BLaER1 treated with 17β-estradiol and CSF1 and Interleukin-3, amounts not matched to agents 10 nM and 100 nM (cell line): ENCODE results near the gene GYS2.
"Not testable (repeated sequence)": the region's sequence is repeated elsewhere in the genome, so short reads cannot be mapped to it uniquely, and the experiment has no call there.

Experiments
- H3K27ac ChIP-seq, 11 experiments: shearing (Covaris generic); formaldehyde crosslinking; 2 replicates each; pipeline ENCODE4 v1.8.1; 2022
- H3K27me3 ChIP-seq, 11 experiments: shearing (Covaris generic); formaldehyde crosslinking; 2 replicates each; pipeline ENCODE4 v1.8.1; 2022
- H3K36me3 ChIP-seq, 11 experiments: shearing (Covaris generic); formaldehyde crosslinking; 2 replicates each; pipeline ENCODE4 v1.8.1; 2022
- H3K4me1 ChIP-seq, 10 experiments: shearing (Covaris generic); formaldehyde crosslinking; 2 replicates each; pipeline ENCODE4 v1.8.1; 2022
- H3K4me2 ChIP-seq, 11 experiments: shearing (Covaris generic); formaldehyde crosslinking; 2 replicates each; pipeline ENCODE4 v1.8.1; 2022
- H3K4me3 ChIP-seq, 10 experiments: shearing (Covaris generic); formaldehyde crosslinking; 2 replicates each; pipeline ENCODE4 v1.8.1; 2022
- H3K9ac ChIP-seq, 11 experiments: shearing (Covaris generic); formaldehyde crosslinking; 2 replicates each; pipeline ENCODE4 v1.8.1; 2022
- H3K9me3 ChIP-seq, 11 experiments: shearing (Covaris generic); formaldehyde crosslinking; replicated peaks in 1 of 11; 2 replicates each; pipeline ENCODE4 v1.8.1; 2022
- H4K20me1 ChIP-seq, 11 experiments: shearing (Covaris generic); formaldehyde crosslinking; 2 replicates each; pipeline ENCODE4 v1.8.1; 2022
- Cebpa-rat ChIP-seq, 11 experiments: shearing (Covaris generic); IDR thresholded peaks; 2 replicates each; pipeline ENCODE4 v1.8.1; 2022

Gene GYS2

GRCh38 chr12:21604245-21605101, at the start of gene GYS2:
GYS2 (minus strand) TSS chr12:21604847; CDS start chr12:21604592, 255 bp downstream.
- no peak for TF ChIP-seq Cebpa-rat (IDR thresholded peaks at IDR 0.05)
- no peak within 1 kb of the TSS for H3K4me2 ChIP-seq
- peaks cover under 1 to 9% (median 3%) of the 10 kb centered on the region in 10 experiments; a peak in 14 of 20 replicates for H3K4me1 ChIP-seq
- H3K4me3 ChIP-seq = no peak within 1 kb of the TSS
- no peaks in the 10 kb centered on the region for H3K27me3 ChIP-seq
- no peaks in the 10 kb centered on the region for H3K36me3 ChIP-seq
- no peaks in the 10 kb centered on the region for H4K20me1 ChIP-seq
- no peak within 1 kb of the TSS for H3K9ac ChIP-seq
- no peak within 1 kb of the TSS for H3K27ac ChIP-seq
- no peaks in the 10 kb centered on the region for H3K9me3 ChIP-seq

GRCh38 chr12:21651821-21652220, 47.2 kb upstream of the GYS2 start:
- H4K20me1 ChIP-seq = peaks cover 7 to 100% (median 90%) of the 10 kb centered on the region in 11 experiments; a peak in 21 of 22 replicates
- no peak overlapping the region for H3K27ac ChIP-seq
- TF ChIP-seq Cebpa-rat (IDR thresholded peaks at IDR 0.05) = no peak
- no peak overlapping the region for H3K4me2 ChIP-seq
- H3K9ac ChIP-seq = no peak overlapping the region
- no peaks in the 10 kb centered on the region for H3K9me3 ChIP-seq
- peaks cover 15 to 37% (median 27%) of the 10 kb centered on the region in 10 experiments; a peak in 19 of 20 replicates for H3K4me1 ChIP-seq
- H3K36me3 ChIP-seq = peaks cover 78 to 96% (median 83%) of the 10 kb centered on the region in 11 experiments
- no peaks in the 10 kb centered on the region for H3K27me3 ChIP-seq
- H3K4me3 ChIP-seq = no peak overlapping the region

DNA sequence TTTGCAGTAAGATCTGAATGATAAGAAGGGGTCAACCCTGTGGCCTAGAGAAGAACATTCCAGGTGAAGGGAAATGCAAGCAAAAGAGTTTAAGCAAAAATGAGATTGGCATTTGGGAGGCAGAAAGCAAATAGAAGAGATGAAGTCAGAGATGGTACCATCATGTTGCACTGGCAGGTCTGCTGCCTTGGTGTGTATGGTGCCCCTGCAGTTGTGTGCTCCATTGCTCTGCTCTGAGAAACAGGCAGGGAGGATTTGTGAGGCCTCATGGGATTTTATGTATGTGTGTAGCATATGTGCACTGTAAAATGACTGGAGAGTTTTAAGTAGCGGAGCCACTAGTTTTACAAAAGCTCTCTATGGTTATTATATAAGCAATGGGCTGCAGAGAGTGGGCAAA, 46.4 kb upstream of the GYS2 start:
- H4K20me1 ChIP-seq = peaks cover 7 to 100% (median 88%) of the 10 kb centered on the region in 11 experiments; a peak in 21 of 22 replicates
- TF ChIP-seq Cebpa-rat (IDR thresholded peaks at IDR 0.05) = no peak
- H3K9ac ChIP-seq = no peak overlapping the region
- H3K27me3 ChIP-seq = no peaks in the 10 kb centered on the region
- H3K4me2 ChIP-seq = no peak overlapping the region
- peaks cover 86 to 100% (median 92%) of the 10 kb centered on the region in 11 experiments for H3K36me3 ChIP-seq
- no peak overlapping the region for H3K4me3 ChIP-seq
- H3K9me3 ChIP-seq = no peaks in the 10 kb centered on the region
- H3K4me1 ChIP-seq = peaks cover 15 to 34% (median 22%) of the 10 kb centered on the region in 10 experiments; a peak in 19 of 20 replicates
- H3K27ac ChIP-seq = no peak overlapping the region

DNA sequence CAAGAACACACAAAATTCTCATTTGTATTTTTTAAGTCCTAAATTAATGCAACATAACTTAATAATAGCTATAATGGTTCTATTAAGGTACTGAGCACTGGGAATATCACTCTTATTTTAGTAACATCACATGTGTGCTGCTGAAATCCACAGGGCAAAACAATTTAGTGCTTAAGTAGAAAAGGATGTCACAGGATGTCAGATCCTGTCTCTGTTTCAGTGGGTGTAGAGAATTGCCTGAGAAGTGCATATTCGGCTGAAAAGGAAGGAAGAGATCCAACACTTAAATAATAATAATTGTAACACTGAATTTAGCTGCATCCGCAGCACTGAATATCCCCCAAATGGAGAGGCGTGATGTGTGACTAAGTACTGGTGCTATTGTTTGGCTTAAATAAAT, 44.4 kb upstream of the GYS2 start:
- Histone ChIP-seq H3K9me3 (no peaks in the 10 kb centered on the region), H3K4me2 (no peak overlapping the region), H3K27ac (no peak overlapping the region), H3K27me3 (no peaks in the 10 kb centered on the region), H3K36me3 (peaks cover 96 to 100% (median 100%) of the 10 kb centered on the region in 11 experiments), H3K9ac (no peak overlapping the region), H3K4me1 (peaks cover 0 to 17% (median 6%) of the 10 kb centered on the region in 10 experiments; a peak in 8 of 20 replicates), H3K4me3 (no peak overlapping the region), H4K20me1 (peaks cover 0 to 100% (median 77%) of the 10 kb centered on the region in 11 experiments; a peak in 21 of 22 replicates)
- no peak for TF ChIP-seq Cebpa-rat (IDR thresholded peaks at IDR 0.05)

DNA sequence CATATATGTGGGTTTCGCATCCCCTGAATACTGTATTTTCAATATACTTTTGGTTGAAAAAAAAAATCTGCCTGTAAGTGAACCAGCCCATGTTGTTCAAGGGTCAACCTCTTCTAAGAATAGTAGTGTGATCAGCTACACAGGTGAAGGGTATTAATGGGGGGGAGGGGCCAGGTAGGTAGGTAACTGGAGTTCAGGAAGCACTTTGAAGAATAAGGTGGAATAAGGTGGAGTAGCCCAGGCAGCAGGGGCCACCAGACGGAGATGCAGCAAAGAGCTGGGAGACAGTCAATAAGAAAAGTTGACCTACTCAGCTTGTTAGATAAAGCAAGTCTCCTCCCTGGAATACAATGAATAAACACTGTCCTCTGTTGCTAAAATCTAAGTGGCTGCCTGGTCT, 43.7 kb upstream of the GYS2 start:
- Histone ChIP-seq H3K27ac (no peak overlapping the region), H3K4me3 (no peak overlapping the region), H3K36me3 (peaks cover 96 to 100% (median 100%) of the 10 kb centered on the region in 11 experiments), H3K27me3 (no peaks in the 10 kb centered on the region), H3K9ac (no peak overlapping the region), H4K20me1 (peaks cover 0 to 100% (median 81%) of the 10 kb centered on the region in 11 experiments; a peak in 21 of 22 replicates), H3K4me2 (no peak overlapping the region), H3K4me1 (peaks cover 0 to 13% (median 5%) of the 10 kb centered on the region in 10 experiments; a peak in 6 of 20 replicates), H3K9me3 (no peaks in the 10 kb centered on the region)
- no peak for TF ChIP-seq Cebpa-rat (IDR thresholded peaks at IDR 0.05)

GRCh38 chr12:21647179-21647578, 42.5 kb upstream of the GYS2 start:
- Histone ChIP-seq H3K9ac (no peak overlapping the region), H3K27me3 (no peaks in the 10 kb centered on the region), H3K4me2 (no peak overlapping the region), H4K20me1 (peaks cover 0 to 100% (median 82%) of the 10 kb centered on the region in 11 experiments; a peak in 21 of 22 replicates), H3K4me1 (peaks cover 0 to 4% (median under 1%) of the 10 kb centered on the region in 10 experiments; a peak in 3 of 20 replicates), H3K27ac (no peak overlapping the region), H3K9me3 (no peaks in the 10 kb centered on the region), H3K4me3 (no peak overlapping the region), H3K36me3 (peaks cover 96 to 100% (median 100%) of the 10 kb centered on the region in 11 experiments)
- no peak for TF ChIP-seq Cebpa-rat (IDR thresholded peaks at IDR 0.05)

DNA sequence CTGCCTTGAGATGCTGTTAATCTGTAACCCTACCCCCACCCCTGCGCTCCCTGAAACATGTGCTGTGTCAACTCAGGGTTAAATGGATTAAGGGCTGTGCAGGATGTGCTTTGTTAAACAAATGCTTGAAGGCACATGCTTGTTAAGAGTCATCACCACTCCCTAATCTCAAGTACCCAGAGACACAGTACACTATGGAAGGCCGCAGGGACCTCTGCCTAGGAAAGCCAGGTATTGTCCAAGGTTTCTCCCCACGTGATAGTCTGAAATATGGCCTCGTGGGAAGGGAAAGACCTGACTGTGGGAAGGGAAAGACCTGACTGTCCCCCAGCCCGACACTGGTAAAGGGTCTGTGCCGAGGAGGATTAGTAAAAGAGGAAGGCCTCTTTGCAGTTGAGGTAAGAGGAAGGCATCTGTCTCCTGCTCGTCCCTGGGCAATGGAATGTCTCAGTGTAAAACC, 40.4 kb upstream of the GYS2 start:
- H3K27me3 ChIP-seq, H3K4me2 ChIP-seq, H3K9me3 ChIP-seq, H3K9ac ChIP-seq, H3K4me3 ChIP-seq, H3K4me1 ChIP-seq, H3K27ac ChIP-seq: not testable (repeated sequence)
- Histone ChIP-seq H4K20me1 (peaks cover 3 to 98% (median 79%) of the 10 kb centered on the region in 11 experiments; a peak in 20 of 22 replicates), H3K36me3 (peaks cover 94 to 99% (median 97%) of the 10 kb centered on the region in 11 experiments)

GRCh38 chr12:21644516-21644915, 39.9 kb upstream of the GYS2 start:
- TF ChIP-seq Cebpa-rat (IDR thresholded peaks at IDR 0.05) = no peak
- H3K4me1 ChIP-seq = peaks cover 0 to 4% (median 0%) of the 10 kb centered on the region in 10 experiments; a peak in 1 of 20 replicates
- no peak overlapping the region for H3K27ac ChIP-seq

DNA sequence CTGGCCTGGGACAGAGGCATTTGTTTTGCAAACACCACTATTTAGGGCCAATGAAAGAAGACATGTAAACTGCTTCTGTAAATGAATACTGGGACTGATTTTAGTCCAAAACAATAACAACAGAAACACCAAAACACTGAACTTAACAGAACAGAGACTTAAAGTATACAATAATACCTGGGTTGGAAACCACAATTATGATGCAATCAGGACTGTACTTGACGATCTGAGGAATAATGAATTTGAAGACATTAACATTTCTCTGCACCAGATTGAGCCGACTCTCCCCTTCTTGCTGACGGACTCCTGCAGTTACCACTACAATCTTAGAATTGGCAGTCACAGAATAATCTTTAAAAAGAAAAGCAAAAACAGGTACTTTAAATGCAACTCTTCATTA, 39.1 kb upstream of the GYS2 start:
- Histone ChIP-seq H3K36me3 (peaks cover 94 to 98% (median 95%) of the 10 kb centered on the region in 11 experiments), H3K4me1 (peaks cover 0 to 4% (median 0%) of the 10 kb centered on the region in 10 experiments; a peak in 1 of 20 replicates), H4K20me1 (peaks cover 3 to 96% (median 74%) of the 10 kb centered on the region in 11 experiments; a peak in 20 of 22 replicates), H3K9ac (no peak overlapping the region), H3K27ac (no peak overlapping the region), H3K4me2 (no peak overlapping the region), H3K4me3 (no peak overlapping the region), H3K9me3 (no peaks in the 10 kb centered on the region), H3K27me3 (no peaks in the 10 kb centered on the region)
- no peak; a peak in 1 of 22 replicates for TF ChIP-seq Cebpa-rat (IDR thresholded peaks at IDR 0.05)

More at GRCh38 chr12:21644516-21644915, 39.9 kb upstream of the GYS2 start:
- Histone ChIP-seq H3K36me3 (peaks cover 94 to 98% (median 95%) of the 10 kb centered on the region in 11 experiments), H3K4me3 (no peak overlapping the region), H3K9ac (no peak overlapping the region), H3K27me3 (no peaks in the 10 kb centered on the region), H3K4me2 (no peak overlapping the region), H4K20me1 (peaks cover 3 to 96% (median 76%) of the 10 kb centered on the region in 11 experiments; a peak in 20 of 22 replicates), H3K9me3 (no peaks in the 10 kb centered on the region)
